ENCODE results near the gene SLC38A10. TPM values are rescaled to one million over a fixed set of nuclear protein-coding genes. Genes with fewer than 3 reads are reported as not detected.

The SLC38A10 gene
- total RNA-seq, 4 donors from 2014 or later: 24.5 to 56.5 (median 28.8) TPM

DNA sequence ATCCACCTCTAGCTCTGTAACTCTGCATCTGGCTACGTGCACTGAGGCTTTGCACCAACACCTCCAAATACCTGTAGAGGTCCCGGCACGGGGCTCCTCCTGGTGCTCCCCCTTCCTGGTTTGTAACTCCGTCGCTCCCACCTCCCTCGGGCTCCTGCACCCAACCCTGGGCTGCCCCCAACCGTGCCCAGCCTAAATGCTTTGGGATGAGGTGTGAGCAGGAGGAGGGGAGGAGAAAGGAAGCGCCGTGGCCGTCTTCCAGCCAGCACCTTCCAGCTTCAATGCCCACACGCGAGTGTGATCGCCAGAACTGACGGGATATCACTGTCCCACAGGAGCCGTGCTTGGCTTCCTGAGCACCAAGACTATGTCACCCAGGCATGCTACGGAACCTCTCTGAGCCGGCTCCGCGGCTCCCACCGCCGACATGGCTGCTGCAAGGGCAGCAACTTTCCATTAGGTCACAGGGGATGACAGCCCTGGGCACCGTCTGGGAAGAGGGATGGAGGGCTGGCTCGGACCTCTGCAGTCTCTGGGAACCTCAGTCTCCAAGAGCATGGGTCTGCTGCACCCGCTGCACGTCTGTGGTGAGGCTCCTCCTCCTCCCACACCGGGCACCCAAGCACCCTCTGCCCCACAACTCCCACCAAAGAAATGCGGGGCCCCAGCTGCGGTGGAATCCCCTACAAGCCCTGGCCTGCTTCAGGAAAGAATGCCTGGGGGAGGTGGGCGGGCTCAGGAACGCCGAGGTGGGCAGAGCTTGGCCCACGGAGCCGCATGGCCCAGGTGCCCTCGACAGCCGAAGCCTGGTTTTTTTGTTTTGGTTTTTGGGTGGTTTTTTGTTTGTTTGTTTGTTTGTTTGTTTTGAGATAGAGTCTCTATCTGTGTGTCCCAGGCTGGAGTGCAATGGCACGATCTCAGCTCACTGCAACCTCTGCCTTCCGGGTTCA, 6.4 kb upstream of the SLC38A10 start:
- intact Hi-C loops (cut with DNase I; ENCODE audit: low total_unique reads): no loop called here
- in situ Hi-C loops (cut with MboI; ENCODE audit: low sequenced_read_pairs in 4 of 4): no loop called here
- Histone ChIP-seq H3K4me1 (peaks cover 0 to 8% of the 10 kb centered on the region in 2 donors), H3K27me3 (no peaks in the 10 kb centered on the region), H3K4me3 (no peak overlapping the region), H3K36me3 (no peaks in the 10 kb centered on the region), H3K9me3 (no peaks in the 10 kb centered on the region), H3K27ac (no peak overlapping the region)
- DNase-seq (no peak), ATAC-seq (no peak)
- TF ChIP-seq POLR2A (IDR thresholded peaks at IDR 0.05) (no peak), CTCF (IDR thresholded peaks at IDR 0.05 in 4 of 5, conservative IDR thresholded peaks at IDR 0.05 in 1 of 5) (no peak)

DNA sequence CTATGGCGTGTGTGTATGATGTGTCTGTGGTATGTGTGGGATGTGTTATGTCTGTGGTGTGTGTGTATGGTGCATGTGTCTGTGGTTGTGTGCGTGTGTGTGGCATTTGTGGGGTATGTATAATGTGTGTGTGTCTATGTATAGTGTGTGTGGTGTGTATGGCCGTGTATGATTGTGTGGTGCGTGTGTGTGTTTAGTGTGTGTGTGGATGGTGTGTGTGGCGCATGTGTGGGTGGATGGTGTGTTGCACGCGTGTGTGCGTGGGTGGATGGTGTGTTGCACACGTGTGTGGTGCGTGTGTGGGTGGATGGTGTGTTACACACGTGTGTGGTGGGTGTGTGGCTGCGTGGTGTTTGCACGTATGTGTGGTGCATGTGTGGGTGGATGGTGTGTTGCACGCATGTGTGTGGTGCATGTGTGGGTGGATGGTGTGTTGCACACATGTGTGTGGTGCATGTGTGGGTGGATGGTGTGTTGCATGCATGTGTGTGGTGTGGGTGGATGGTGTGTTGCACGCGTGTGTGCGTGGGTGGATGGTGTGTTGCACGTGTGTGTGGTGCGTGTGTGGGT, 5.6 kb upstream of the SLC38A10 start:
- H3K27me3 ChIP-seq: no peaks in the 10 kb centered on the region
- ATAC-seq: no peak
- peaks cover 4 to 12% of the 10 kb centered on the region in 2 donors for H3K4me1 ChIP-seq
- TF ChIP-seq POLR2A (IDR thresholded peaks at IDR 0.05) (no peak), CTCF (IDR thresholded peaks at IDR 0.05 in 4 of 5, conservative IDR thresholded peaks at IDR 0.05 in 1 of 5) (no peak)
- no peak overlapping the region for H3K4me3 ChIP-seq
- no peaks in the 10 kb centered on the region for H3K36me3 ChIP-seq
- in situ Hi-C loops (cut with MboI; ENCODE audit: low sequenced_read_pairs in 4 of 4) (no loop called here), intact Hi-C loops (cut with DNase I; ENCODE audit: low total_unique reads) (no loop called here)
- no peaks in the 10 kb centered on the region for H3K9me3 ChIP-seq
- no peak overlapping the region for H3K27ac ChIP-seq
- no peak for DNase-seq

DNA sequence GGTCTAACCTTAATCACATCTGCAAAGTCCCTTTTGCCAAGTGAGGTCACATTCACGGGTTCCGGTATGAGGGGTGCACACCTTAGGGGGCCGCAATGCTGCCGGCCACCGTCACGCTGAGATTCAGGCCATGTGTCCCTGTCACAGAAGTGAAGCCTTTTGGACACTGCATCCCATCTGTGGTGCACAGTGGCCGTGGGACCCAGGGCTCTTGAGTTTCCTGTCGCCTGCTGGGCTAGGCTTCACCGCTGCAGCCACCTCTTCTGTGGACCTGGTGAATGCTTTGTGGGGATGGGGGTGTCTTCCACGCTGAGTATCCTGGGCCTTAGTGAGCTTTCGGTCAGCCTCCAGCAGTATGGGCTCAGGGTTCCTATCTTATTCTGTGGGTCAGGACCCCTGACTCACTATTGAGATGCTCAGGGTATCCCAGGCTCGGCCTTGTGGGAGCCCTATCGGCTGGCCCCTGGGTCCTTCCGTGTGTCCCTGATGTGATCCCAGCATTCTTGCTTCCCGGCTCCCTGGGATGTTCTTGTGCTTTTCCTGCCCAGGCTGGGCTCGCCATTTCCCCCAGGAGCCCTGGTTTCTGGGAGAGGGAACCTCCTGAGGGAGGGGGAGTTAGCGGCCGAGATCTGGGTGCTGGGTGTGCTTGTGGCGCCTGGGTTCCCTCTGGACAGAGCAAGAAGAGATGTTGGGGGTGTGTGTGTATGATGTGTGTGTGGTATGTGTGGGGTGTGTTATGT, 4.9 kb upstream of the SLC38A10 start:
- in situ Hi-C loops (cut with MboI; ENCODE audit: low sequenced_read_pairs in 4 of 4) (loop anchor here in 2 of 4 donors (10.0 kb wide), 2 partner anchors 95 to 185 kb away; partner anchors contain the start of gene BAHCC1 (in 1 of the 2)), intact Hi-C loops (cut with DNase I; ENCODE audit: low total_unique reads) (no loop called here)
- Histone ChIP-seq H3K4me1 (peaks cover 5 to 14% of the 10 kb centered on the region in 2 donors), H3K4me3 (no peak overlapping the region), H3K27me3 (no peaks in the 10 kb centered on the region), H3K9me3 (no peaks in the 10 kb centered on the region), H3K36me3 (no peaks in the 10 kb centered on the region), H3K27ac (no peak overlapping the region)
- TF ChIP-seq CTCF (IDR thresholded peaks at IDR 0.05 in 4 of 5, conservative IDR thresholded peaks at IDR 0.05 in 1 of 5): no peak
- TF ChIP-seq POLR2A (IDR thresholded peaks at IDR 0.05): no peak
- DNase-seq: no peak
- no peak for ATAC-seq

DNA sequence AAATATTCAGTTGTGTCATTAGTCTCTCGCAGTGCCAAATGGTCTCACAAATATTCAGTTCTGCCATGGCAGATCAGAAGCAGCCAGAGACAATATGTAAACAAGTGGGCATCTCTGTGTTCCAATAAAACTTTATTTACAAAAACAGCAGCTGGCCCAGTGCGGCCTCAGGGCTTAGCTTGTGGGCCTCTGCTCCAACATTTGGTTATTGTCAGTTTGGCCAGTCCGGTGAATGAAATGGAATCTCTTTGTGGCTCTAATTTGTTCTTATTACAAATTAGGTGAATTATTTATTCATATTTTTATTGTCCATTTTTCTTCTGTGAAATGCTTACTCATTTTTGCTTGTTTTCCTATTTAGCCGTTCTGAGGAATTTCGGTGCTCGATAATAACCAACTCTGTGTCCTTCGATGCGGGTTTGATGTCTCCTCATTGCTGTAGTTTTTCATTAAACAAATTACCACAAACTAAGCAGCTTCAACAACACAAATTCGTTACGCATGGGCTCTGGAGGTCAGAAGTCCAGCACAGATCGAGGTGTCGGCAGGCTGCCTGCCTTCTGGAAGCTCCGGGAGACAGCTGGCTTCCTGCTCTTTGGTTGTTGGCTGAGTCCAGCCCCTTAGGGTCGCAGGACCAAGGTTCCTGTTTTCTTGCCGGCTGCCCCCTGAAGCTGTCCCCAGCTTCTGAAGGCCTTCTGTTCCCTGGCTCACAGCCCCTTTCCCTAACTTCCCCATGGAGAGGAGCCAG, 4.1 kb upstream of the SLC38A10 start:
- H3K4me1 ChIP-seq: peaks cover 8 to 18% of the 10 kb centered on the region in 2 donors
- no peak overlapping the region for H3K4me3 ChIP-seq
- in situ Hi-C loops (cut with MboI; ENCODE audit: low sequenced_read_pairs in 4 of 4) (loop anchor here in 2 of 4 donors (10.0 kb wide), 2 partner anchors 96 to 186 kb away; partner anchors contain the start of gene BAHCC1 (in 1 of the 2)), intact Hi-C loops (cut with DNase I; ENCODE audit: low total_unique reads) (no loop called here)
- no peak for TF ChIP-seq POLR2A (IDR thresholded peaks at IDR 0.05)
- no peak for TF ChIP-seq CTCF (IDR thresholded peaks at IDR 0.05 in 4 of 5, conservative IDR thresholded peaks at IDR 0.05 in 1 of 5)
- H3K36me3 ChIP-seq: no peaks in the 10 kb centered on the region
- no peak overlapping the region for H3K27ac ChIP-seq
- no peak for DNase-seq
- no peak for ATAC-seq
- no peaks in the 10 kb centered on the region for H3K9me3 ChIP-seq
- no peaks in the 10 kb centered on the region for H3K27me3 ChIP-seq
